ENCODE measurements around the gene TMX4. TPM values are rescaled to one million over a fixed set of nuclear protein-coding genes. Genes with fewer than 3 reads are reported as not detected.
A peak's percentile ranks its signal among the peaks of the same experiment; 100 is the strongest.

TMX4 gene
- total RNA-seq, 1 donor from 2014 or later, result 121 TPM

DNA sequence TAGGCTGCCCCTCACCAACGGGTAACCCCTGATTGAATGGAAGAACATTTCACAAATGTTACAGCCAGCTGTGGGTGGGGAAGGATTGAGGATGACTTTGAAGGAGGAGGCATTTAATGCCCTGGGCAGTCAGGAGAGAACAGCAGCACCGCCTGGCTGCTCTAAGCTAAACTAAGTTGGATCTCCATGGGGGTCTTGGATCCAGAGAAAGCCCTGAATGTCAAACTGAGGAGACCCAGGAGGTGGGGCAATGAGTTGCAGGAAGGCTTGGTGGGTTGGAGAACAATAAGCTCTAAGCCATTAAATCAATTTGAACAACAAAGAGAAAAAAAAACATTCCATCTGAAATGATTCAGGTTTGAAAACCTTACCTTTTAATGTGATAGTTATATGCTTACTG is 35.4 kb downstream of the TMX4 start:
- peaks cover 51% of the 10 kb centered on the region for H3K36me3 ChIP-seq
- intact Hi-C loops (cut with micrococcal nuclease), result no loop called here
- peaks cover 8% of the 10 kb centered on the region for H3K4me1 ChIP-seq
- no peak for TF ChIP-seq CTCF (IDR thresholded peaks at IDR 0.05; ENCODE audit: borderline replicate concordance)
- H3K9me3 ChIP-seq (replicated peaks), result no peaks in the 10 kb centered on the region
- no peaks in the 10 kb centered on the region for H3K27me3 ChIP-seq (ENCODE audit: low read depth)
- H3K27ac ChIP-seq (replicated peaks), result no peak overlapping the region
- H3K4me3 ChIP-seq, result no peak overlapping the region
- no peak for DNase-seq

DNA sequence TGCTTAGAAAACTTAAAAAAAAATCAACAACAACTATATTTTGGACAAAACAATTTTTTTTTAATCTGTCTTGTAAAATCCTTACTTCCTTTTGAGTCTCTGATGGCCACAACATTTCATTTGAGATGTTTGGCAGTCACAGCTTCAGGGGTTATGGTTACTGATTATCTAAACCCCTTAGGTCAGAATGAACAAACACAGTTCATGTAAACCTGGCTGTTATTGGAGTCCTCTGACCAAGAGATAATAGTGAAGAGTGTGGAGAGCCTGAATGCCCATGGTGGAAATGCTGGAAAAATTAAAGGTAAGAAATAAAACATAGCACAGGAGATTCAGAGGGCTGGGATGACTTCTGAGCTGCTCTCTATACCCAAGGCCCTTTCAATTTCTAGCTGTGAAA is 38.2 kb downstream of the TMX4 start:
- H3K4me1 ChIP-seq, result peaks cover 8% of the 10 kb centered on the region
- no peaks in the 10 kb centered on the region for H3K9me3 ChIP-seq (replicated peaks)
- DNase-seq, result no peak
- H3K27ac ChIP-seq (replicated peaks), result no peak overlapping the region
- H3K27me3 ChIP-seq (ENCODE audit: low read depth), result no peaks in the 10 kb centered on the region
- intact Hi-C loops (cut with micrococcal nuclease), result no loop called here
- H3K4me3 ChIP-seq, result no peak overlapping the region
- H3K36me3 ChIP-seq, result peaks cover 48% of the 10 kb centered on the region
- TF ChIP-seq CTCF (IDR thresholded peaks at IDR 0.05; ENCODE audit: borderline replicate concordance), result no peak

DNA sequence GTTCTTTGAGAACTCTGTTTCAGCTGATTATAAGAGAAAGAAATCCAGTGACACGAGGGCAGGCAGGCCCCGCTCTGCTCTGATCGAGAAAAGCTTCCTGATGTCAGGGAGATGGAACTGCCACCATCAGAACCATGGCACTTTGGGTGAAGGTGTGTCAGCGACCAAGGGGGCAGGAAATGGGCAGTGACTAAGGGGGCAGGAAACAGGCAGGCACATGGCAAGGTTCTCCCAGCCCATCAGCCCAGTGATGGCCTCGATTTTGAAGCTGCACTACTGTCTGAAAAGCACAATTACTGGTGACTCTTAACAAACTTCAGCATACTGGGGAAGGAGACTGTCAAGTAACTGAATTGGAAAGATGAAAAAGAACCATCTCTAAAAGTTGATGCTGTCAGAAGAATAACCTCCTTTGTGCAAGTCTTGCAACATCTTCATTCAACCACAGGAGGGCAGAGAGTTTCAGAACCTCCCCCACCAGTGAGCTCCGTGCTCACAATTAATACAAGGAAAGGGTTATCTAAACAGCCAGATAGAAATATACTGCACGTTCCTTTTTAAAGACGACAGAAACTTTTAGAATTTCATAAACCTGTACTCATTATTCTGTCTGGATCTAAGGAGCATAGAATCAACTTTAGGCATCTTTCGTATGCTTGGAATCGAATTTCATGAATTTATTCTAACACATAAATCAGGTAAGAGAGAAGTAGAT is 39.1 kb downstream of the TMX4 start:
- DNase-seq, result no peak
- intact Hi-C loops (cut with micrococcal nuclease), result no loop called here
- Histone ChIP-seq H3K9me3 (replicated peaks) (no peaks in the 10 kb centered on the region), H3K4me1 (peaks cover 8% of the 10 kb centered on the region), H3K4me3 (no peak overlapping the region), H3K27me3 (ENCODE audit: low read depth) (no peaks in the 10 kb centered on the region), H3K36me3 (peaks cover 44% of the 10 kb centered on the region), H3K27ac (replicated peaks) (no peak overlapping the region)
- TF ChIP-seq CTCF (IDR thresholded peaks at IDR 0.05; ENCODE audit: borderline replicate concordance), result peak; percentile 56

DNA sequence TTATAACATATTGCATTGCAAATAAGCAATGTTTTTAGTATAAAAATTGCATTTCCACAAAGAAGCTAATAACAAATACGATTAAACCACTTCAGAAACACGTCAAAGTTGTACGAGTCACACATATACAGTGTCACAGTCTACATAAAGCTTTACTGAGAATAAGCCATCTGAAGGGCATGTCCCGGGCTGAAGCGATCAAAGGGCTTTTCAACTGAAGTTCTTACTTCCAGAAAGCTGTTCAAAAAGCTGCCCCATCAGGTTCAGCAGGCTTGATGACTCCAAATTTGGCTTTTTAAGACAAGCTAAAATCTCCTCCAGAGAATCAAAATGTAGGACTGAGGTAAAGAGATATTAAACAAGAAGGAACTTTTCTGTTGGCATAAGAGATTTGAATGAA is 41.9 kb downstream of the TMX4 start:
- Histone ChIP-seq H3K36me3 (peaks cover 34% of the 10 kb centered on the region), H3K27ac (replicated peaks) (no peak overlapping the region), H3K4me1 (no peaks in the 10 kb centered on the region), H3K27me3 (ENCODE audit: low read depth) (no peaks in the 10 kb centered on the region), H3K4me3 (no peak overlapping the region), H3K9me3 (replicated peaks) (no peaks in the 10 kb centered on the region)
- no peak for TF ChIP-seq CTCF (IDR thresholded peaks at IDR 0.05; ENCODE audit: borderline replicate concordance)
- no peak for DNase-seq
- intact Hi-C loops (cut with micrococcal nuclease), result no loop called here

GRCh38 chr20:7975851-7976414 is 43.6 kb downstream of the TMX4 start:
- Histone ChIP-seq H3K27ac (replicated peaks) (no peak overlapping the region), H3K9me3 (replicated peaks) (no peaks in the 10 kb centered on the region), H3K4me1 (no peaks in the 10 kb centered on the region), H3K27me3 (ENCODE audit: low read depth) (no peaks in the 10 kb centered on the region), H3K36me3 (peaks cover 17% of the 10 kb centered on the region), H3K4me3 (no peak overlapping the region)
- no peak for TF ChIP-seq CTCF (IDR thresholded peaks at IDR 0.05; ENCODE audit: borderline replicate concordance)
- intact Hi-C loops (cut with micrococcal nuclease), result no loop called here
- DNase-seq, result no peak
